Fibroblast of pulmonary artery (primary cell): Measurements from ENCODE around the gene WASL.

ENCODE experiments used
- DNase-seq: peaks from one replicate; pipeline ENCODE4 v3.0.0-alpha.2; 2010; ENCODE audit warnings: low read depth
- H3K4me3 ChIP-seq: replicated peaks from 2 replicates; pipeline ENCODE4 v1.5.1; 2011; ENCODE audit warnings: low read depth, mild to moderate bottlenecking, control low read depth, low read length, moderate library complexity
- CTCF ChIP-seq: IDR thresholded peaks from 2 replicates; pipeline ENCODE4 v1.5.1; 2011; ENCODE audit warnings: mild to moderate bottlenecking, control low read depth, low read length, inconsistent platforms; ENCODE audit errors: missing control alignments

WASL gene

DNA sequence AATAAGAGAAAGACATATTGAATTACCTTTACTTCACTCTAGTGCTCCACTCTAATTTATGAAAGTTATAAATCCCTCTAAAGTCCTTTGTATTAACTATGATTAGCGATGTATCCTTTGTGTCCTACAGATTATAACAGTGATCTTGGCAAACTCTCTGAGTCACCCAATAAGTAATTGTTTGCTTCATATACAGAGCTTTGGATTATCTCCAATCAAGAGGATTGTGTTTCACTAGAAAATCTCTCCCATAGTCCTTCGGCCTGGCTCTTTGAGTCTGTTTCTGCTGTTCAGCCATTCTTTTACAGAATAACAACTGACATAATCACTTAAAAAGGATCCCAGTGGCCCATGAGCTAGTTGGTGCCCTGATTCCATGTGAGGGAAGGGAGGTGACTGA lies 83.6 kb downstream of the WASL start:
- H3K4me3 ChIP-seq = no peak overlapping the region
- no peak for TF ChIP-seq CTCF
- no peak for DNase-seq

DNA sequence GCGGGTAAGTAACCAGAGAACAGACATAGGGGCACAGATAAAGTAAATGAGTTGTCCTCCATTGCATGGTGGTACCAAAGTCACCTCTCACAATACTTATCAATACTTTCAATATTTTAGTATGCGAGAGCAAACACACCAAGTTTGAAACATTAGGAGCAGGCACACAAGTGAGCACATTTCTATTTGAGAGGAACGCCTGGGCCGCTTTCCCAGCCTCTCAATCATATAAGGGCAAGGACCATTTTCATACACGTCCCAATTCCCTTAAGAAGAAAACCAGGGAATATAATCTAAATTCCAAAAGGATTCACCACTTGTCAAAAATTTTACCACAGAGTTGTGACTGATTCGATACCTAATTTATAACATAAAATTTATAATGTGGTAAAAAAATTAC lies 85.6 kb downstream of the WASL start:
- DNase-seq = no peak
- no peak overlapping the region for H3K4me3 ChIP-seq
- no peak for TF ChIP-seq CTCF

DNA sequence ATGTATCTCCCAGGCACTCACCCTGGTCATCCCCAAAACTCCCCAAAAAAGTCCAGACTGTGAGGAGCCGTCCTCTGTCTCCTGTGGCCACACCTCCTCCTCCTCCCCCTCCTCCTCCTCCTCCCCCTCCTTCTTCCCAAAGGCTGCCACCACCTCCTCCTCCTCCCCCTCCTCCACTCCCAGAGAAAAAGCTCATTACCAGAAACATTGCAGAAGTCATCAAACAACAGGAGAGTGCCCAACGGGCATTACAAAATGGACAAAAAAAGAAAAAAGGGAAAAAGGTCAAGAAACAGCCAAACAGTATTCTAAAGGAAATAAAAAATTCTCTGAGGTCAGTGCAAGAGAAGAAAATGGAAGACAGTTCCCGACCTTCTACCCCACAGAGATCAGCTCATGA lies 86.0 kb downstream of the WASL start:
- DNase-seq = no peak
- no peak overlapping the region for H3K4me3 ChIP-seq
- TF ChIP-seq CTCF = no peak

DNA sequence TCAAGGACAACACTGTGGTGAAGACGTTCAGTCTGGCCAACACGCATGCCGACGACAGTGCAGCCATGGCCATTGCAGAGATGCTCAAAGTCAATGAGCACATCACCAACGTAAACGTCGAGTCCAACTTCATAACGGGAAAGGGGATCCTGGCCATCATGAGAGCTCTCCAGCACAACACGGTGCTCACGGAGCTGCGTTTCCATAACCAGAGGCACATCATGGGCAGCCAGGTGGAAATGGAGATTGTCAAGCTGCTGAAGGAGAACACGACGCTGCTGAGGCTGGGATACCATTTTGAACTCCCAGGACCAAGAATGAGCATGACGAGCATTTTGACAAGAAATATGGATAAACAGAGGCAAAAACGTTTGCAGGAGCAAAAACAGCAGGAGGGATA lies 86.5 kb downstream of the WASL start:
- DNase-seq = no peak
- no peak overlapping the region for H3K4me3 ChIP-seq
- no peak for TF ChIP-seq CTCF

GRCh38 chr7:123661765-123662164 lies 87.0 kb downstream of the WASL start:
- DNase-seq = no peak
- no peak for TF ChIP-seq CTCF
- H3K4me3 ChIP-seq = no peak overlapping the region

GRCh38 chr7:123660514-123661354 lies 88.1 kb downstream of the WASL start:
- no peak for DNase-seq
- H3K4me3 ChIP-seq = no peak overlapping the region
- TF ChIP-seq CTCF = no peak

DNA sequence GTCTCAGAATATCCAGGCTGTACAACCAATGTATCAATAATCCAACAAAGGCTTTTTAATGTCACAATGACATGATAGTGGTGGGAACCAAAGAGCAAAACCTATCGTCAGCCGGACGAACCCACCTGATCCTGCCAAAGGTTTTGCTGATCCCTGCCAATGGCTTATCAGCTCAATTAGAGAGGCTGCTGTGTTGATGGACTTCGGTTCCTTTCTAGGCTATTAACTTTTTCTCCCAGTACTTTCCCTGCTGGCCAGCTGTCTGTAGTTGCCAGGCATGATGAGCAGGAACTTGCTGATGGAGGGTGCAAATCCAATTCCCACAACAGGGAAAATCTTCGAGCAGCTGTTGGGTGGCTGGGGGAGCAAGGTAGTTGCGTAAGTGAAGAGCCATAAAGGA lies 90.8 kb downstream of the WASL start:
- TF ChIP-seq CTCF = no peak
- no peak for DNase-seq
- H3K4me3 ChIP-seq = no peak overlapping the region
